Measurements from ENCODE around the gene CACNG8.
A peak's percentile ranks its signal among the peaks of the same experiment; 100 is the strongest.

GRCh38 chr19:53957448-53958167, 5.1 kb upstream of the CACNG8 start:
- TF ChIP-seq EZH2 (IDR thresholded peaks at IDR 0.05; ENCODE audit: borderline replicate concordance) (peak; percentile 45), CTCF (IDR thresholded peaks at IDR 0.05; ENCODE audit: poor library complexity) (no peak)

All from hepatocyte (in vitro differentiated cells).